Gastrocnemius medialis (tissue), 4 donors: ENCODE measurements around the gene RBBP8.

Experiments used
- POLR2A ChIP-seq, 2 donors: fragments of 450-650 bp; IDR thresholded peaks; one replicate each; pipeline ENCODE4 v1.6.1; 2017; ENCODE audit warnings: antibody characterized with exemption in 2 of 2, mild to moderate bottlenecking in 2 of 2, moderate library complexity in 2 of 2
- TF ChIP-seq, protein P1 (sequence below), 5 experiments: fragments of 450-650 bp in 3 of 5; fragments of 200-600 bp in 2 of 5; sonication (generic) in 2 of 5; IDR thresholded peaks in 4 of 5; conservative IDR thresholded peaks in 1 of 5; 1 replicate in 4 of 5; 2 replicates in 1 of 5; pipeline ENCODE4 v1.5.1; 2016 to 2019; ENCODE audit warnings: antibody characterized with exemption in 5 of 5, mild to moderate bottlenecking in 3 of 5, moderate library complexity in 3 of 5

DNA sequence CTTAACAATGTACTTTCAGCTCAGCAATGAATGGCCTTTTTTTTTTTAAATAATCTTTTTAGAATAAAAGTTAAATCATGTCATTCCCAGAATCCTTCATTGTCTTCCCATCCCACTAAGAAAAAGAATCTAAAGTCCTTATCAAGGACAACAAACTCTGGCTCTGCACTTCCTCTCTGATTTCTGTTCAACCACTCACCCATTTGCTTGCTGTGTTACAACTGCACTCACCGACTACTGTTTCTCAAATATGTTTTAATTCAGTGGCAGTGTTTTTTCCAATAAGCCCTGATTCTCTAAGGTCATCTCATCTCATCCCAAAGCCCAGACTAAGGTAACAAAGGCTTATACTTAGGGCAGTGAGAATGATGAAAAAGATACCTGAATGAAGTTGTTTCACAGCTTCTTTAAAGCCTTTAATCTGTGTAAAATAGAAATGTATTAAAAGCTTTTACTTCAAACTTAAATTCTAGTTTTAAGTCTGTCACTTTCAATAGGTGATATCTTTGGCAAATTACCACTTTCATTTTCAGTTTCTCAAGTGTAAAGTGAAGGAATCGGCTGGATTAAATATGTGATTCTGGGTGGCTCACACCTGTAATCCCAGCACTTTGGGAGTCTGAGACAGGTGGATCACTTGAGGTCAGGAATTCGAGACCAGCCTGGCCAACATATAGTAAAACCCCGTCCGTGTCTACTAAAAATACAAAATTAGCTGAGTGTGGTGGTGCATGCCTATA, 87.6 kb downstream of the RBBP8 start:
- TF ChIP-seq POLR2A (IDR thresholded peaks at IDR 0.05), result no peak
- TF ChIP-seq, protein P1, sequence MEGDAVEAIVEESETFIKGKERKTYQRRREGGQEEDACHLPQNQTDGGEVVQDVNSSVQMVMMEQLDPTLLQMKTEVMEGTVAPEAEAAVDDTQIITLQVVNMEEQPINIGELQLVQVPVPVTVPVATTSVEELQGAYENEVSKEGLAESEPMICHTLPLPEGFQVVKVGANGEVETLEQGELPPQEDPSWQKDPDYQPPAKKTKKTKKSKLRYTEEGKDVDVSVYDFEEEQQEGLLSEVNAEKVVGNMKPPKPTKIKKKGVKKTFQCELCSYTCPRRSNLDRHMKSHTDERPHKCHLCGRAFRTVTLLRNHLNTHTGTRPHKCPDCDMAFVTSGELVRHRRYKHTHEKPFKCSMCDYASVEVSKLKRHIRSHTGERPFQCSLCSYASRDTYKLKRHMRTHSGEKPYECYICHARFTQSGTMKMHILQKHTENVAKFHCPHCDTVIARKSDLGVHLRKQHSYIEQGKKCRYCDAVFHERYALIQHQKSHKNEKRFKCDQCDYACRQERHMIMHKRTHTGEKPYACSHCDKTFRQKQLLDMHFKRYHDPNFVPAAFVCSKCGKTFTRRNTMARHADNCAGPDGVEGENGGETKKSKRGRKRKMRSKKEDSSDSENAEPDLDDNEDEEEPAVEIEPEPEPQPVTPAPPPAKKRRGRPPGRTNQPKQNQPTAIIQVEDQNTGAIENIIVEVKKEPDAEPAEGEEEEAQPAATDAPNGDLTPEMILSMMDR (IDR thresholded peaks at IDR 0.05 in 4 of 5, conservative IDR thresholded peaks at IDR 0.05 in 1 of 5), result no peak
